ENCODE results near the gene THADA. TPM values are rescaled to one million over a fixed set of nuclear protein-coding genes. Genes with fewer than 3 reads are reported as not detected.

The THADA gene
- polyA plus RNA-seq, 1 donor (not counting 4 experiments of a cell fraction or from before 2014, with no cell fraction given): 22.6 TPM

DNA sequence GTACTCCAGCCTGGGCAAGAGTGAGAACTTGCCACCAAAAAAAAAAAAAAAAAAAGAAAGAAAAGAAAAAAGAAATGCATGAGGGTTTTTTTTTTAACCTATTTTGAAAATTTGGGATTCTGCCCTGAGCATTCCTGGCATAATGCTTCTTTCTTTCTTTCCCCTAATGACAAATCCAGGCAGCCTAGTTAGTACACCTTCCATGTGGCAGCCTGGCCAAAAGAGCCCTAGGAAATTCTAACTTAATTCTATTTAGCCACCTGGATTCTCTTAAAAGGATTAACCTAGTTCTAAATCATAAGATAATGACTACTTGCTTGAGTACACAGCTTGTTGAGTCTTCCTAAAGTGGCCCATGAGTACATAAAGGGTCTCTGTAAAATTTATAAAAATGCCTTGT, 160.1 kb downstream of the THADA start:
- TF ChIP-seq, protein P1, sequence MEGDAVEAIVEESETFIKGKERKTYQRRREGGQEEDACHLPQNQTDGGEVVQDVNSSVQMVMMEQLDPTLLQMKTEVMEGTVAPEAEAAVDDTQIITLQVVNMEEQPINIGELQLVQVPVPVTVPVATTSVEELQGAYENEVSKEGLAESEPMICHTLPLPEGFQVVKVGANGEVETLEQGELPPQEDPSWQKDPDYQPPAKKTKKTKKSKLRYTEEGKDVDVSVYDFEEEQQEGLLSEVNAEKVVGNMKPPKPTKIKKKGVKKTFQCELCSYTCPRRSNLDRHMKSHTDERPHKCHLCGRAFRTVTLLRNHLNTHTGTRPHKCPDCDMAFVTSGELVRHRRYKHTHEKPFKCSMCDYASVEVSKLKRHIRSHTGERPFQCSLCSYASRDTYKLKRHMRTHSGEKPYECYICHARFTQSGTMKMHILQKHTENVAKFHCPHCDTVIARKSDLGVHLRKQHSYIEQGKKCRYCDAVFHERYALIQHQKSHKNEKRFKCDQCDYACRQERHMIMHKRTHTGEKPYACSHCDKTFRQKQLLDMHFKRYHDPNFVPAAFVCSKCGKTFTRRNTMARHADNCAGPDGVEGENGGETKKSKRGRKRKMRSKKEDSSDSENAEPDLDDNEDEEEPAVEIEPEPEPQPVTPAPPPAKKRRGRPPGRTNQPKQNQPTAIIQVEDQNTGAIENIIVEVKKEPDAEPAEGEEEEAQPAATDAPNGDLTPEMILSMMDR (optimal IDR thresholded peaks at IDR 0.05 in 1 of 3, IDR thresholded peaks at IDR 0.05 in 1 of 3, conservative IDR thresholded peaks at IDR 0.05 in 1 of 3; ENCODE audit: extremely low read depth in 1 of 3, insufficient read depth in 2 of 3, low read length in 3 of 3): no peak
- no peak for TF ChIP-seq EZH2 (IDR thresholded peaks at IDR 0.05; ENCODE audit: low read length)

DNA sequence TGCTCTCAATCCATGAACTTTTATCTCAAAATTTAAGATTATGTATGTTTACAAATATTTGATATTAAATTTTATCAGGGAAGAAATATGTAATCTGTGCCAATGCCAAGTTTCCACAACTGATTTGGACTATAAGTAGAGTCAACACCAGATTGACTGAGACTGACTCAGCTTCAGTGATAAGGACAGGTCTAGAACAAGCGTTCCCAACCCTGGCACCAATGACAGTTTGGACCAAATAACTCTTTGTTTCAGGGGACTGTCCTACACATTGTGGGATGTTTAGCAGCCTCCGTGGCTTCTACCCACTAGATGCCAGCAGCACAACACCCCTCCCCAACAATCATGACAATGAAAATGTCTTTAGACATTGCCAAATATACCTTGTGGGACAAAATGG, 165.3 kb downstream of the THADA start:
- no peak overlapping the region for H2AFZ ChIP-seq (ENCODE audit: control insufficient read depth, low read length)
- H3K4me1 ChIP-seq (ENCODE audit: control insufficient read depth, extremely low read depth, insufficient read depth, low read length): peaks cover 18% of the 10 kb centered on the region
- no peaks in the 10 kb centered on the region for H4K20me1 ChIP-seq (ENCODE audit: control insufficient read depth, extremely low read depth, insufficient read depth, low read length)
- no peak overlapping the region for H3K4me2 ChIP-seq (ENCODE audit: control insufficient read depth, extremely low read depth, insufficient read depth, low read depth, low read length)
- TF ChIP-seq EZH2 (IDR thresholded peaks at IDR 0.05; ENCODE audit: low read length): no peak
- dilution Hi-C loops (cut with MboI; ENCODE audit: extremely low pct_ligation_motif_present, low sequenced_read_pairs): no loop called here
- FAIRE-seq (no peak), DNase-seq (ENCODE audit: low read depth, low spot score) (no peak)
- peaks cover 0 to 6% of the 10 kb centered on the region in 2 experiments for H3K36me3 ChIP-seq (ENCODE audit: control insufficient read depth in 2 of 2, extremely low read depth in 1 of 2, insufficient read depth in 2 of 2, low read length in 2 of 2)
- no peak overlapping the region for H3K27ac ChIP-seq (ENCODE audit: control insufficient read depth, insufficient read depth, low read length)
- no peak overlapping the region for H3K4me3 ChIP-seq (ENCODE audit: control insufficient read depth in 2 of 3, extremely low read depth in 1 of 3, insufficient read depth in 2 of 3, low read depth in 1 of 3, low read length in 3 of 3)
- H3K79me2 ChIP-seq (ENCODE audit: control insufficient read depth, insufficient read depth, low read length): no peaks in the 10 kb centered on the region
- H3K9ac ChIP-seq (ENCODE audit: control insufficient read depth, extremely low read depth, insufficient read depth, low read length): no peak overlapping the region
- no peaks in the 10 kb centered on the region for H3K27me3 ChIP-seq (ENCODE audit: control insufficient read depth, extremely low read depth, insufficient read depth, low read length)
- no peaks in the 10 kb centered on the region for H3K9me3 ChIP-seq (ENCODE audit: control insufficient read depth, low read depth, low read length)
- H3K9me1 ChIP-seq (ENCODE audit: control insufficient read depth, extremely low read depth, insufficient read depth, low read length): no peaks in the 10 kb centered on the region

More for the DNA sequence above, 160.1 kb downstream of the THADA start:
- FAIRE-seq: no peak
- no peaks in the 10 kb centered on the region for H3K9me3 ChIP-seq (ENCODE audit: control insufficient read depth, low read depth, low read length)
- H3K27me3 ChIP-seq (ENCODE audit: control insufficient read depth, extremely low read depth, insufficient read depth, low read length): no peaks in the 10 kb centered on the region
- dilution Hi-C loops (cut with MboI; ENCODE audit: extremely low pct_ligation_motif_present, low sequenced_read_pairs): no loop called here
- no peaks in the 10 kb centered on the region for H3K79me2 ChIP-seq (ENCODE audit: control insufficient read depth, insufficient read depth, low read length)
- H3K27ac ChIP-seq (ENCODE audit: control insufficient read depth, insufficient read depth, low read length): no peak overlapping the region
- H4K20me1 ChIP-seq (ENCODE audit: control insufficient read depth, extremely low read depth, insufficient read depth, low read length): no peaks in the 10 kb centered on the region
- H3K4me2 ChIP-seq (ENCODE audit: control insufficient read depth, extremely low read depth, insufficient read depth, low read depth, low read length): no peak overlapping the region
- H3K9me1 ChIP-seq (ENCODE audit: control insufficient read depth, extremely low read depth, insufficient read depth, low read length): no peaks in the 10 kb centered on the region
- no peak overlapping the region for H3K4me3 ChIP-seq (ENCODE audit: control insufficient read depth in 2 of 3, extremely low read depth in 1 of 3, insufficient read depth in 2 of 3, low read depth in 1 of 3, low read length in 3 of 3)
- no peak overlapping the region for H2AFZ ChIP-seq (ENCODE audit: control insufficient read depth, low read length)
- no peaks in the 10 kb centered on the region for H3K36me3 ChIP-seq (ENCODE audit: control insufficient read depth in 2 of 2, extremely low read depth in 1 of 2, insufficient read depth in 2 of 2, low read length in 2 of 2)
- H3K9ac ChIP-seq (ENCODE audit: control insufficient read depth, extremely low read depth, insufficient read depth, low read length): no peak overlapping the region
- H3K4me1 ChIP-seq (ENCODE audit: control insufficient read depth, extremely low read depth, insufficient read depth, low read length): peaks cover 5% of the 10 kb centered on the region
- DNase-seq (ENCODE audit: low read depth, low spot score): no peak

DNA sequence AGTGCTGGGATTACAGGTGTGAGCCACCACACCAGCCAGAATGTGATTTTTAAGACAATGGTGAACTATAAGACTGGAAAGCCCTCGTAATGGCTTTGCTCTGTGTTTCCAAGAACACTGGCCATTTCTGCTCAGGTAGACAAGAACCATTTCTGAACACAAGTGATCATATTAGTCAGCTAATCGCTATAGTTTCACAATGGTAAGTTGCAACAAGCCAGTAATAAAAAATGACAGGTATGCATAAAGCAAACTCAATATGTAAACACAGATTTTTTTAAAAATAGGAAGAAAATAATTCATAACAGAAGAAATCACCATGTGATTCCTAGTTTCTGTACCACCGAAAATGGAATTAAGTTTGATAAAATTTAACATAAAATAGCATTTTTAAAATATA, 166.5 kb downstream of the THADA start:
- Histone ChIP-seq H3K9me3 (ENCODE audit: control insufficient read depth, low read depth, low read length) (no peaks in the 10 kb centered on the region), H3K79me2 (ENCODE audit: control insufficient read depth, insufficient read depth, low read length) (no peaks in the 10 kb centered on the region), H4K20me1 (ENCODE audit: control insufficient read depth, extremely low read depth, insufficient read depth, low read length) (no peaks in the 10 kb centered on the region), H3K9ac (ENCODE audit: control insufficient read depth, extremely low read depth, insufficient read depth, low read length) (no peak overlapping the region), H3K27ac (ENCODE audit: control insufficient read depth, insufficient read depth, low read length) (no peak overlapping the region), H3K9me1 (ENCODE audit: control insufficient read depth, extremely low read depth, insufficient read depth, low read length) (no peaks in the 10 kb centered on the region), H3K4me3 (ENCODE audit: control insufficient read depth in 2 of 3, extremely low read depth in 1 of 3, insufficient read depth in 2 of 3, low read depth in 1 of 3, low read length in 3 of 3) (no peak overlapping the region), H3K4me2 (ENCODE audit: control insufficient read depth, extremely low read depth, insufficient read depth, low read depth, low read length) (no peak overlapping the region), H3K27me3 (ENCODE audit: control insufficient read depth, extremely low read depth, insufficient read depth, low read length) (no peaks in the 10 kb centered on the region), H2AFZ (ENCODE audit: control insufficient read depth, low read length) (no peak overlapping the region), H3K4me1 (ENCODE audit: control insufficient read depth, extremely low read depth, insufficient read depth, low read length) (peaks cover 19% of the 10 kb centered on the region), H3K36me3 (ENCODE audit: control insufficient read depth in 2 of 2, extremely low read depth in 1 of 2, insufficient read depth in 2 of 2, low read length in 2 of 2) (peaks cover 0 to 7% of the 10 kb centered on the region in 2 experiments)
- TF ChIP-seq EZH2 (IDR thresholded peaks at IDR 0.05; ENCODE audit: low read length): no peak
- TF ChIP-seq, protein P1 (optimal IDR thresholded peaks at IDR 0.05 in 1 of 3, IDR thresholded peaks at IDR 0.05 in 1 of 3, conservative IDR thresholded peaks at IDR 0.05 in 1 of 3; ENCODE audit: extremely low read depth in 1 of 3, insufficient read depth in 2 of 3, low read length in 3 of 3): no peak
- DNase-seq (ENCODE audit: low read depth, low spot score) (no peak), FAIRE-seq (no peak)
- dilution Hi-C loops (cut with MboI; ENCODE audit: extremely low pct_ligation_motif_present, low sequenced_read_pairs): no loop called here

Data from keratinocyte (primary cell).